BLaER1 treated with 17β-estradiol and CSF1 and Interleukin-3, amounts not matched to agents 10 nM and 100 nM (cell line): ENCODE data around the gene PIP5K1C.
"Not testable (repeated sequence)": the region's sequence is repeated elsewhere in the genome, so short reads cannot be mapped to it uniquely, and the experiment has no call there.

ENCODE experiments used
- H3K27ac ChIP-seq, 11 experiments: shearing (Covaris generic); formaldehyde crosslinking; 2 replicates each; pipeline ENCODE4 v1.8.1; 2022
- H3K27me3 ChIP-seq, 11 experiments: shearing (Covaris generic); formaldehyde crosslinking; 2 replicates each; pipeline ENCODE4 v1.8.1; 2022
- H3K36me3 ChIP-seq, 11 experiments: shearing (Covaris generic); formaldehyde crosslinking; 2 replicates each; pipeline ENCODE4 v1.8.1; 2022
- H3K4me1 ChIP-seq, 10 experiments: shearing (Covaris generic); formaldehyde crosslinking; 2 replicates each; pipeline ENCODE4 v1.8.1; 2022
- H3K4me2 ChIP-seq, 11 experiments: shearing (Covaris generic); formaldehyde crosslinking; 2 replicates each; pipeline ENCODE4 v1.8.1; 2022
- H3K4me3 ChIP-seq, 10 experiments: shearing (Covaris generic); formaldehyde crosslinking; 2 replicates each; pipeline ENCODE4 v1.8.1; 2022
- H3K9ac ChIP-seq, 11 experiments: shearing (Covaris generic); formaldehyde crosslinking; 2 replicates each; pipeline ENCODE4 v1.8.1; 2022
- H3K9me3 ChIP-seq, 11 experiments: shearing (Covaris generic); formaldehyde crosslinking; replicated peaks in 1 of 11; 2 replicates each; pipeline ENCODE4 v1.8.1; 2022
- H4K20me1 ChIP-seq, 11 experiments: shearing (Covaris generic); formaldehyde crosslinking; 2 replicates each; pipeline ENCODE4 v1.8.1; 2022
- Cebpa-rat ChIP-seq, 11 experiments: shearing (Covaris generic); IDR thresholded peaks; 2 replicates each; pipeline ENCODE4 v1.8.1; 2022

Gene PIP5K1C

GRCh38 chr19:3667037-3667638 lies 33.1 kb downstream of the PIP5K1C start:
- Histone ChIP-seq H3K9ac (peak overlapping the region in 1 of 11 experiments; percentile 29; a peak in 1 of 22 replicates), H3K27me3 (peaks cover 0 to 18% (median 13%) of the 10 kb centered on the region in 11 experiments; a peak in 13 of 22 replicates), H3K4me3 (no peak overlapping the region), H3K4me2 (no peak overlapping the region), H3K27ac (no peak overlapping the region), H3K36me3 (peaks cover 17 to 70% (median 32%) of the 10 kb centered on the region in 11 experiments), H4K20me1 (peaks cover 70 to 94% (median 81%) of the 10 kb centered on the region in 11 experiments), H3K4me1 (peaks cover 27 to 56% (median 38%) of the 10 kb centered on the region in 10 experiments), H3K9me3 (no peaks in the 10 kb centered on the region)
- TF ChIP-seq Cebpa-rat (IDR thresholded peaks at IDR 0.05): no peak

GRCh38 chr19:3666545-3666856 lies 33.8 kb downstream of the PIP5K1C start:
- Histone ChIP-seq H4K20me1 (peaks cover 64 to 89% (median 78%) of the 10 kb centered on the region in 11 experiments), H3K4me1 (peaks cover 20 to 55% (median 32%) of the 10 kb centered on the region in 10 experiments), H3K36me3 (peaks cover 23 to 76% (median 38%) of the 10 kb centered on the region in 11 experiments), H3K4me2 (peak overlapping the region in 1 of 11 experiments; percentile 88; a peak in 2 of 22 replicates), H3K27me3 (peaks cover 0 to 11% (median 7%) of the 10 kb centered on the region in 11 experiments; a peak in 12 of 22 replicates)
- not testable (repeated sequence) for H3K9ac ChIP-seq, H3K4me3 ChIP-seq, H3K27ac ChIP-seq, H3K9me3 ChIP-seq

- H3K4me2 ChIP-seq: peak overlapping the region; percentile 23 to 94 (median 71); a peak in 21 of 22 replicates
- peak overlapping the region in 9 of 11 experiments; percentile 1 to 77 (median 56); a peak in 13 of 22 replicates for H3K9ac ChIP-seq
- peaks cover 58 to 89% (median 72%) of the 10 kb centered on the region in 11 experiments for H4K20me1 ChIP-seq
Observed at GRCh38 chr19:3665681-3666544, 34.4 kb downstream of the PIP5K1C start.

DNA sequence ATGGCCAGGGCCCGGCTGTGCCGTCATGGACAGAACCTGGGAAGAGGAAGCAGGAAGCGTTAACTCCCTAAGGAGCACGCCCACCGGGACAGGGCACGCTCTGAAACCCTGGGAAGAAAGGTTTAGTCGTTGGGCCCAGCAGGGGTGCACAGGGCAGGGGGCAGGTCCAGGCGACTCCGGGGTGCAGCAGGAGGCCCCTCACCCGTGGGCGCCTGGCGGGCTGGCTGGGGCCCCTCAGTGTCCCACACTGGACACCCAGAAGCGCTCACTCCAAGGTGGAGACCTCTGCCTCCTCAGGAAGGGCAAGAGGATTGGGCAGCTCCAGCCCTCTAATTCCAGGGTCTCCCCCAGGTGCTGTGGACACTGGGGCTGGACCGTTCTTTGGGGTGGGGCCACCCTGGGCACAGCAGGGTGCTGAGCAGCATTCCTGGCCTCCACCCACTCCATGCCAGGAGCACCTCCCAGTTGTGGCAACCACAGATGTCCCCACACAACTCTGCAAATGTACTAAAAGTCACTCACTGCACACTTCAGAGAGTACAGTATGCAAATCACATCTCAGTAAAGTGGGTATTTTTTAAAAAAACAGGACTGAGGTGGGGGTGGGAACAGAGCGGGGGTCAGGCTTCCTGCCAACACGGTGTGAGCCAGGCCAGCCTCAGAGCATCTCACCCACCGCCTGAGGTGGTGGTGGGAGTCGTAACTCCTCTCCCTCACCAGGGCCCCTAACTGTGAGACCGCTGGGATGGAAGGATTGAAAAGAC lies 35.2 kb downstream of the PIP5K1C start:
- no peak for TF ChIP-seq Cebpa-rat (IDR thresholded peaks at IDR 0.05)
- H4K20me1 ChIP-seq: peaks cover 49 to 86% (median 66%) of the 10 kb centered on the region in 11 experiments
- no peak overlapping the region for H3K4me3 ChIP-seq
- H3K9ac ChIP-seq: peak overlapping the region in 9 of 11 experiments; percentile 1 to 77 (median 56); a peak in 13 of 22 replicates
- H3K4me2 ChIP-seq: peak overlapping the region in 10 of 11 experiments; percentile 26 to 94 (median 72); a peak in 20 of 22 replicates
- H3K27me3 ChIP-seq: no peaks in the 10 kb centered on the region
- peak overlapping the region in 3 of 11 experiments; percentile 14 to 57 (median 43); a peak in 4 of 22 replicates for H3K27ac ChIP-seq
- H3K4me1 ChIP-seq: peaks cover 7 to 53% (median 25%) of the 10 kb centered on the region in 10 experiments; a peak in 19 of 20 replicates
- H3K9me3 ChIP-seq: peaks cover 0 to 4% (median 0%) of the 10 kb centered on the region in 11 experiments; a peak in 1 of 22 replicates
- H3K36me3 ChIP-seq: peaks cover 37 to 90% (median 53%) of the 10 kb centered on the region in 11 experiments

More at GRCh38 chr19:3665681-3666544, 34.4 kb downstream of the PIP5K1C start:
- Histone ChIP-seq H3K36me3 (peaks cover 29 to 82% (median 44%) of the 10 kb centered on the region in 11 experiments), H3K27me3 (peaks cover 0 to 5% (median under 1%) of the 10 kb centered on the region in 11 experiments; a peak in 9 of 22 replicates), H3K4me3 (no peak overlapping the region), H3K9me3 (peaks cover 0 to 4% (median 0%) of the 10 kb centered on the region in 11 experiments; a peak in 1 of 22 replicates), H3K27ac (peak overlapping the region in 3 of 11 experiments; percentile 14 to 57 (median 43); a peak in 4 of 22 replicates), H3K4me1 (peaks cover 15 to 53% (median 27%) of the 10 kb centered on the region in 10 experiments)
- TF ChIP-seq Cebpa-rat (IDR thresholded peaks at IDR 0.05): no peak

- no peak for TF ChIP-seq Cebpa-rat (IDR thresholded peaks at IDR 0.05)
- H3K9me3 ChIP-seq: peaks cover 0 to 4% (median 0%) of the 10 kb centered on the region in 11 experiments; a peak in 1 of 22 replicates
- H3K4me1 ChIP-seq: peaks cover 7 to 57% (median 28%) of the 10 kb centered on the region in 10 experiments; a peak in 19 of 20 replicates
- H3K27me3 ChIP-seq: no peaks in the 10 kb centered on the region
- H3K9ac ChIP-seq: no peak overlapping the region
- no peak overlapping the region for H3K4me3 ChIP-seq
- no peak overlapping the region for H3K27ac ChIP-seq
- H3K36me3 ChIP-seq: peaks cover 43 to 95% (median 64%) of the 10 kb centered on the region in 11 experiments
- H4K20me1 ChIP-seq: peaks cover 37 to 85% (median 58%) of the 10 kb centered on the region in 11 experiments
- no peak overlapping the region for H3K4me2 ChIP-seq
Observed at GRCh38 chr19:3663838-3664237, 36.4 kb downstream of the PIP5K1C start.

DNA sequence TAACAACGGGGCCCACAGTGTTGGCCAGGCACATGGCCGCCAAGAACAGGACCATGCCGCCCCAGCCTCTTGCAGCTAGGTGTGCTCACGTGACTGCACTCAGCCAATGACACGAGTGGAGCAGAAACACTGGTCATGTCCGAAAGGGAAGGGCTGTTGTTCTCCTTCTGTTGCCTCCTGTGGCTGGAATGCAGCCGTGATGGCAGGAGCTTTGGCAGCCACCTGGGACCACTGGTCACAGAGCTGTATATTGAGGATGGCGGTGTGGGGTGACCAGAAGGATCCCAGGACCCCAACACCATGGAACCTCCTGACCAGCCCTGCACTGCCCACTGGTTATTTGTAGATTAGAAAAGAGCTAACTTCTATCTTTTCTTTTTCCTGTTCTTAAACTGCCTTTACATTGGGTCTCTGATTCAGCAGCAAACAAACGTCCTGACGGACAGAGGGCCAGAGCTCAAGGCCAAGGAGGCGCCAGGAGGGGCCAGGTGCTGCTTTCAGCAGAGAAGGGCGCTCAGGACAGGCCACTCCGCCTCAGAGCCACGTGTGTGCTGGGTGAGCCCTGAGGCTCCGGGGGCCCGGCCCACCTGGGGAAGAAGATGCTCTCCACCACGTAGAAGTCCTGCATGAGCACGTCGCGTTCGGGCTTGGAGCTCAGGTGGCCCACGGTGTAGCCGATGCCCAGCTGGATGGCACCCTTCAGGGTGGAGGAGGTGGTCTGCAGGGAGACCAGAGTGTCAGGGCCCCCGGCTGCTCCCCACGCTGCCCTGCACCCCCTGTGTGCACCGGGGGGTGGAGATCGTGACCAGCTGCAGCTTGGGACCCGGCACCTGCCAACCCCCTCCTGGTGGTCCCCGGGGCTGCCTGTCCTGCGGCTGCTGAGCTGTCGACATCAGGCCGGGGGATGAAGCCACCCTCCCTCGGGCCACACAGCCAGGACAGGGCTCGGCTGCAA lies 38.7 kb downstream of the PIP5K1C start:
- Histone ChIP-seq H3K27me3 (no peaks in the 10 kb centered on the region), H3K36me3 (peaks cover 52 to 95% (median 85%) of the 10 kb centered on the region in 11 experiments), H3K4me3 (no peak overlapping the region), H3K9me3 (peaks cover 0 to 8% (median 0%) of the 10 kb centered on the region in 11 experiments; a peak in 3 of 22 replicates), H3K9ac (no peak overlapping the region), H3K4me1 (peaks cover 16 to 72% (median 47%) of the 10 kb centered on the region in 10 experiments), H4K20me1 (peaks cover 20 to 82% (median 43%) of the 10 kb centered on the region in 11 experiments), H3K4me2 (peak overlapping the region in 1 of 11 experiments; percentile 12; a peak in 1 of 22 replicates), H3K27ac (no peak overlapping the region; a peak in 1 of 22 replicates)
- no peak for TF ChIP-seq Cebpa-rat (IDR thresholded peaks at IDR 0.05)

DNA sequence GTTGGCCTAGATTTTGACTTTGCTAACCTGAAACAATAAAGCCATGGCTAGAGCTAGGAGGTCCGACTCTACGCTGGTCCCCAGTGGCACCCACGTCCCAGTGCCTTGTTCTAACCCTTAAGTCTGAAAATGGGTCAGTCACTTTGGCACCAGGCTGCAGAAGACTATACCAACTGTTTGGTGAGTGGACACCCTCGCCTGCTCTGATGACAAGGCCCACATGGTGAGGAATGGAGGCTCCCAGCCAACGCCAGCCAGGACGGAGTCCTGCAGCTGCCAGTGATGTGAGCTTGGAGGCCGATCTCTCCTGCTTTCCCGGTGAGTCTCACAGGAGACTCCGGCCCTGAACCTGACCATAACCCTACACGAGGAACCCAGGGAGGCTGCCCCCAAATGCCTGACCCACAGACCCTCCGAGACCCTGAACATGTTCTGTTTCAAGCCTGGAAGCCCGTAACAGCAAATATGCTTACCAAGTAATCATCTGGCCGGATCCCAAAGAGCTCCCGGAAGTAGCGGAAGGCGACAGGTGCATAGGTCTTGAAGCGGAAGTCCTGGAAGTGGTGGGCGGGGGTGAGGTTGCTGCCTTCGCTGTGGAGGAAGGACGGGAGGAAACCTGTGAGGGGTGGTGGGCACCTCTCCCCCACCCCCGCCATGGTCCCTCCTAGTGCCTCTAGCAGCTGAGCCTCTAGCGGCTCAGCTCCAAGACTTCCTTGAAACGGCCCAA lies 39.6 kb downstream of the PIP5K1C start:
- Histone ChIP-seq H4K20me1 (peaks cover 18 to 79% (median 40%) of the 10 kb centered on the region in 11 experiments; a peak in 20 of 22 replicates), H3K27me3 (no peaks in the 10 kb centered on the region), H3K4me1 (peaks cover 24 to 74% (median 50%) of the 10 kb centered on the region in 10 experiments), H3K27ac (no peak overlapping the region; a peak in 1 of 22 replicates), H3K9ac (no peak overlapping the region; a peak in 1 of 22 replicates), H3K36me3 (peaks cover 52 to 90% (median 84%) of the 10 kb centered on the region in 11 experiments), H3K4me2 (peak overlapping the region in 1 of 11 experiments; percentile 12; a peak in 1 of 22 replicates), H3K9me3 (peaks cover 0 to 8% (median 0%) of the 10 kb centered on the region in 11 experiments; a peak in 3 of 22 replicates), H3K4me3 (no peak overlapping the region)
- no peak for TF ChIP-seq Cebpa-rat (IDR thresholded peaks at IDR 0.05)
